ENCODE data around the gene RBP2. TPM values are rescaled to one million over a fixed set of nuclear protein-coding genes. Genes with fewer than 3 reads are reported as not detected.

The RBP2 gene
- total and polyA plus RNA-seq, 2 experiments from 2014 or later: not detected

GRCh38 chr3:139509631-139510030 lies 33.3 kb upstream of the RBP2 start:
- no peak overlapping the region for H2AFZ ChIP-seq
- H3K9me2 ChIP-seq (ENCODE audit: insufficient read depth): no peaks in the 10 kb centered on the region
- H3K79me2 ChIP-seq (ENCODE audit: insufficient read depth): no peaks in the 10 kb centered on the region
- TF ChIP-seq EZH2 (IDR thresholded peaks at IDR 0.05; ENCODE audit: insufficient read depth, poor library complexity, severe bottlenecking) (no peak), EZH2phosphoT487 (IDR thresholded peaks at IDR 0.05; ENCODE audit: insufficient read depth, low read depth) (no peak)
- H4K20me1 ChIP-seq (ENCODE audit: insufficient read depth): no peaks in the 10 kb centered on the region
- no peak overlapping the region for H3K4me3 ChIP-seq
- H3K27ac ChIP-seq: no peak overlapping the region
- H3K4me2 ChIP-seq (ENCODE audit: unreplicated experiment): no peak overlapping the region
- 33 to 60% methylated on average over 1 of the region's 1 CpG for WGBS, 2 experiments (ENCODE audit: low coverage in 1 of 2, low lambda C conversion rate in 2 of 2, missing lambda C conversion rate in 2 of 2)
- H3K9ac ChIP-seq: no peak overlapping the region
- H3K9me3 ChIP-seq (ENCODE audit: low read depth): no peaks in the 10 kb centered on the region
- no peaks in the 10 kb centered on the region for H3K4me1 ChIP-seq (ENCODE audit: insufficient read depth)
- no peaks in the 10 kb centered on the region for H3F3A ChIP-seq (ENCODE audit: insufficient read depth)
- in situ Hi-C loops (cut with MboI): no loop called here
- no peaks in the 10 kb centered on the region for H3K36me3 ChIP-seq (ENCODE audit: low read depth)
- DNase-seq: no peak
- H3K27me3 ChIP-seq (replicated peaks; ENCODE audit: insufficient read depth): no peaks in the 10 kb centered on the region

GRCh38 chr3:139506766-139507165 lies 30.4 kb upstream of the RBP2 start:
- Histone ChIP-seq H2AFZ (no peak overlapping the region), H3K36me3 (ENCODE audit: low read depth) (no peaks in the 10 kb centered on the region), H3K4me1 (ENCODE audit: insufficient read depth) (no peaks in the 10 kb centered on the region), H3K4me3 (no peak overlapping the region), H3K9me3 (ENCODE audit: low read depth) (no peaks in the 10 kb centered on the region), H3K27me3 (replicated peaks; ENCODE audit: insufficient read depth) (no peaks in the 10 kb centered on the region), H3K9ac (no peak overlapping the region), H3K27ac (no peak overlapping the region), H3K79me2 (ENCODE audit: insufficient read depth) (no peaks in the 10 kb centered on the region), H3K4me2 (ENCODE audit: unreplicated experiment) (no peak overlapping the region), H3F3A (ENCODE audit: insufficient read depth) (no peaks in the 10 kb centered on the region), H3K9me2 (ENCODE audit: insufficient read depth) (no peaks in the 10 kb centered on the region), H4K20me1 (ENCODE audit: insufficient read depth) (no peaks in the 10 kb centered on the region)
- no peak for TF ChIP-seq EZH2 (IDR thresholded peaks at IDR 0.05; ENCODE audit: insufficient read depth, poor library complexity, severe bottlenecking)
- TF ChIP-seq EZH2phosphoT487 (IDR thresholded peaks at IDR 0.05; ENCODE audit: insufficient read depth, low read depth): no peak
- in situ Hi-C loops (cut with MboI): no loop called here
- no peak for DNase-seq
- WGBS, 2 experiments (ENCODE audit: low coverage in 1 of 2, low lambda C conversion rate in 2 of 2, missing lambda C conversion rate in 2 of 2): 28 to 38% methylated on average over 2 of the region's 2 CpGs

GRCh38 chr3:139505829-139506386 lies 29.6 kb upstream of the RBP2 start:
- Histone ChIP-seq H2AFZ (no peak overlapping the region), H3K79me2 (ENCODE audit: insufficient read depth) (no peaks in the 10 kb centered on the region), H3K4me1 (ENCODE audit: insufficient read depth) (no peaks in the 10 kb centered on the region), H3K36me3 (ENCODE audit: low read depth) (no peaks in the 10 kb centered on the region), H3K9me2 (ENCODE audit: insufficient read depth) (no peaks in the 10 kb centered on the region), H3K27me3 (replicated peaks; ENCODE audit: insufficient read depth) (no peaks in the 10 kb centered on the region), H3K4me3 (no peak overlapping the region), H3K9me3 (ENCODE audit: low read depth) (no peaks in the 10 kb centered on the region), H4K20me1 (ENCODE audit: insufficient read depth) (no peaks in the 10 kb centered on the region), H3K27ac (no peak overlapping the region), H3K4me2 (ENCODE audit: unreplicated experiment) (no peak overlapping the region), H3F3A (ENCODE audit: insufficient read depth) (no peaks in the 10 kb centered on the region), H3K9ac (no peak overlapping the region)
- WGBS, 2 experiments (ENCODE audit: low coverage in 1 of 2, low lambda C conversion rate in 2 of 2, missing lambda C conversion rate in 2 of 2): 20 to 30% methylated on average over 2 of the region's 2 CpGs
- no peak for TF ChIP-seq EZH2 (IDR thresholded peaks at IDR 0.05; ENCODE audit: insufficient read depth, poor library complexity, severe bottlenecking)
- TF ChIP-seq EZH2phosphoT487 (IDR thresholded peaks at IDR 0.05; ENCODE audit: insufficient read depth, low read depth): no peak
- DNase-seq: no peak
- in situ Hi-C loops (cut with MboI): no loop called here

- Histone ChIP-seq H3F3A (ENCODE audit: insufficient read depth) (no peaks in the 10 kb centered on the region), H2AFZ (no peak overlapping the region), H3K4me2 (ENCODE audit: unreplicated experiment) (no peak overlapping the region), H4K20me1 (ENCODE audit: insufficient read depth) (no peaks in the 10 kb centered on the region), H3K4me1 (ENCODE audit: insufficient read depth) (no peaks in the 10 kb centered on the region), H3K27me3 (replicated peaks; ENCODE audit: insufficient read depth) (no peaks in the 10 kb centered on the region), H3K79me2 (ENCODE audit: insufficient read depth) (no peaks in the 10 kb centered on the region), H3K4me3 (no peak overlapping the region), H3K27ac (no peak overlapping the region), H3K9ac (no peak overlapping the region), H3K9me2 (ENCODE audit: insufficient read depth) (no peaks in the 10 kb centered on the region), H3K9me3 (ENCODE audit: low read depth) (no peaks in the 10 kb centered on the region), H3K36me3 (ENCODE audit: low read depth) (no peaks in the 10 kb centered on the region)
- WGBS, 2 experiments (ENCODE audit: low coverage in 1 of 2, low lambda C conversion rate in 2 of 2, missing lambda C conversion rate in 2 of 2): 49 to 61% methylated on average over 2 of the region's 2 CpGs
- in situ Hi-C loops (cut with MboI): no loop called here
- TF ChIP-seq EZH2phosphoT487 (IDR thresholded peaks at IDR 0.05; ENCODE audit: insufficient read depth, low read depth) (no peak), EZH2 (IDR thresholded peaks at IDR 0.05; ENCODE audit: insufficient read depth, poor library complexity, severe bottlenecking) (no peak)
- no peak for DNase-seq
These were observed 23.2 kb upstream of the RBP2 start for GRCh38 chr3:139499536-139499935.
